DMS114 treated with DMSO at 0.1 percent for 48 hours (cell line): ENCODE results near the gene MTHFD1.
"Not testable (repeated sequence)": the region's sequence is repeated elsewhere in the genome, so short reads cannot be mapped to it uniquely, and the experiment has no call there.

Source experiments
- DNase-seq: peaks from one replicate; lab custom pipeline; 2025; ENCODE audit not compliant: unreplicated experiment; lab: John Stamatoyannopoulos, UW

The MTHFD1 gene

DNA sequence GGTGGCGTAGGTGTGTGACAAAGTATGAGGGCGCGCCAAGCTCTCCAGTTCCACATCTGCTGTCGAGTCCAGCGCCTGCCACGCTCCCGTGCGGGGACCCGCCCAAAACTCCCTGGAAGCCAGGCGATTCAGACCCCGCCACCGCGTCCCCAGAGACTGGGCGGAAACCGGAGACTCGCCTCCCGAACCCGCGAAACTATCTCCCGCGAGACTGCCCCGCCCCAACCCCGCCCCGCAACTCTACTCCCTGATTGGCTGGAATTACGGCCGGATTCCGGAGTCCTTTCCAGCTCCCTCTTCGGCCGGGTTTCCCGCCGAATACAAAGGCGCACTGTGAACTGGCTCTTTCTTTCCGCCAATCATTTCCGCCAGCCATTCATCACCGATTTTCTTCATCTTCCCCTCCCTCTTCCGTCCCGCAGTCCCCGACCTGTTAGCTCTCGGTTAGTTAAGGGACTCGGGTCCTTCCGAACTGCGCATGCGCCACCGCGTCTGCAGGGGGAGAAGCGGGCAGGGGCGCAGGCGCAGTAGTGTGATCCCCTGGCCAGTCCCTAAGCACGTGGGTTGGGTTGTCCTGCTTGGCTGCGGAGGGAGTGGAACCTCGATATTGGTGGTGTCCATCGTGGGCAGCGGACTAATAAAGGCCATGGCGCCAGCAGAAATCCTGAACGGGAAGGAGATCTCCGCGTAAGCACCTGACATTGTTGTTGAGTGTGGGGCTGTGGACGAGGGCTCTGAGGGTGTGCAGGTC is at the start of gene MTHFD1:
Gene MTHFD1, plus strand, starts transcription at position 572 of the 751 bp plus-strand sequence. Its CDS starts 75 bp downstream, at position 647.
- peak; percentile 98 for DNase-seq

DNA sequence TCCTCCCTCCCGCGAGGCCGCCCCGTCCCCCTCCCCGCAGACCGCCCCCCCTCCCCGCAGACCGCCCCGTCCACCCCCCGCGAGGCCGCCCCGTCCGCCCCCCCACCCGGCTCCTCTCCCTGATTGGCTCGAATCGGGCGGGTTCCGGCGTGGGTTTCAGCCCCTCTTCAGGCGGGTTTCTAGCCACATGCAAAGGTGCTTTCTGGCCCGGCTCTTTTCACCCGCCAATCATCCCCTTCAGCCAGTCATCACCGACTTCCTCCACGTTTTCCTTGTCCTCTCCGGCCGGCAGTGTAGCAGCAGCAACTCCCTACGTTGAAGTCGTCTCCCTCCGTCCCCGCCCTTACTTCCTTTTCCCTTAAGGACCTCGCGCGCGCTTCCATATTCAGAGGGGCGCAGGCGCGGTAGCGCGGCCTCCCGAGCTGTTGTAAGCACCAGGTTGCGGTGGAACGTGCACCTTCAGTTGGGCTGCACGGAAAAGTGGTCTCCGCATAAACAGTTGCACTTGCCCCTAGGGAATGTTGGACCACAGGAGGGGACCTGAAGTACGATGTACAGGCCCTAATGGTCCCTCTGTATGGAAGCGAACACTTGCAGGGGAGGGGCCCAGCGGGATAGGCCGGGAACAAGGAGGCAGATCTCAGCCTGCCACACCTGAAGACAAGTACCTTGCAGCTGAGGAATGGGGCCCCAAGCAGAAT is 49.4 kb upstream of the MTHFD1 start:
- peak; percentile 97 for DNase-seq

DNA sequence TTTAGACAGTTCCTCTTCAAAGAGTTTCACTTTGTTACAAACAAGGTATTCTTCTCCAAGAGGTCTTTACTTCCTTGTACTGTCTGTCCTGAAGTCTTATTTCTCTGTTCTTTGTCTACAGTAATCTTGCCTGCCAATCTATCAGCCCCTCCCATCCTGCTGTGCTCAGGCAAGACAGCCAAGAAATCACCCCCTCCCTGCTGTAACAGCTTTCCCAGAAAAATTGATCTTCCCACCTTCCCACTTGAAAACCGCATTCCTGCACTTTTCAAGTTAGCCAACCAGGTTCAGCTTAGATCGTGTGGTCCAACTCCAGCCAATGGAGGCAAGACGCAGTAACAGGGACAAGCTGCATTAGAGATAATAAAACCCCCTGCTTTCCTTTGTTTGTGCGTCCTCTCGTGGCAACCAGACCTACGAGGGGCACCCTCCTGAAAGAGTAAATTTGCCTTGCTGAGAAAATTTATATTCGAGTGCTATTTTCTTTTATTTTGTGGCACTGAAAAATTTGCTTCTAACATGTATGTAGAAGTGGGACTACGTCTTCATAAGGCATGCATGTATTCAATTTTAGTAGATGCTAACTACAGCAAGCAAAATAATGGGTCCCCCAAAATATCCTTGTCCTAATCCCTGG is 47.5 kb upstream of the MTHFD1 start:
- DNase-seq, result no peak

DNA sequence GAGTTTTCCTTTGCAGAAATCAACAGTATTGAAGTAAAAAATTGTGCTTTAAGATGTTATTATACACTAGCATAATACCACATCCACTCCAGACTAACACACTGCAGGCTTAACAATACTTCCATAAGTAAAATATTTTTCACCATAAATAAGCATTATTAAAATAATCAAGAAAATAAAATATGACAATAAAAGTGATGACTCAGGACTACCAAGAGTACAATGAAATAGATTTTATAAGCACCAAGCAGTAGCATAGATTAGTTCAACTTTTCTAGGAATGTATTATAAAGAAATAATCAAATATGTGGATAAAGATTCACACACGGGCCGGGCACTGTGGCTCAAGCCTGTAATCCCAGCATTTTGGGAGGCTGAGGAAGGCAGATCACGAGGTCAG is 40.4 kb upstream of the MTHFD1 start:
- no peak for DNase-seq

DNA sequence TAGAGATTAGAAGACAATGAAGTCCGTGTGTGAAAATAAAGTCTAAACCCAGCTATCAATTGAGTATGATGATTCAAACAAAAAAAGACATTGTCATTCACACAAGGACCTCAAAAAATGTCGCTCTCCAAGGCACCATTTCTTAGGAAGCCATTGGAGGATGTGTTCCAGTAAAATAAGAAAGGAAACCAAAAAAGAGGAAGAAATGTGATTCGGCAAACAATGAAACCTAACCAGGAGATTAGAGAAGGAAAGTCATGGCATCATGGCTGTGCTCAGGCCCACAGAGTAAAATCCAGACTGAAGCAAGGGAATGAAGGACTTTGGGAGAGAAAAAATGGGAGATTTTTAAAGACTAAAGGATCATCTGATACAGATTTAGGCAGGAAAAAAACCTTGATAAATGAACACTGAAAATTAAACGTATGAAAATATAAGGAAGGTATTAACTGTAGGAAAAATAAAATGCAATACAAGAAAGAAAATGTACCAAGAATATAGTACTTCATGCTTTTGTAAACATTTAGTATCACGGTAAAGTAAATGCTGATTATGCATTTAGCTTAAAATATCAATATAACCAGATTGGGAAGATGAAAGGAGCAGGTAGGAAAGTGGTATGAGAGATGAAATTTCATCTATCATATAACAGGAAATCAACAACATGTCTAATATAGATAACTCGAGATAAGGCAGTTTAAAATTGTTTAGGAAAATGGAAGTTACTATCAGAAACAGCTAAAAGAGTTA is 38.2 kb upstream of the MTHFD1 start:
- DNase-seq, result no peak

GRCh38 chr14:64363265-64363846 is 24.8 kb upstream of the MTHFD1 start:
- DNase-seq, result no peak

GRCh38 chr14:64364907-64365306 is 23.2 kb upstream of the MTHFD1 start:
- no peak for DNase-seq

GRCh38 chr14:64365358-64365889 is 22.7 kb upstream of the MTHFD1 start:
- not testable (repeated sequence) for DNase-seq

DNA sequence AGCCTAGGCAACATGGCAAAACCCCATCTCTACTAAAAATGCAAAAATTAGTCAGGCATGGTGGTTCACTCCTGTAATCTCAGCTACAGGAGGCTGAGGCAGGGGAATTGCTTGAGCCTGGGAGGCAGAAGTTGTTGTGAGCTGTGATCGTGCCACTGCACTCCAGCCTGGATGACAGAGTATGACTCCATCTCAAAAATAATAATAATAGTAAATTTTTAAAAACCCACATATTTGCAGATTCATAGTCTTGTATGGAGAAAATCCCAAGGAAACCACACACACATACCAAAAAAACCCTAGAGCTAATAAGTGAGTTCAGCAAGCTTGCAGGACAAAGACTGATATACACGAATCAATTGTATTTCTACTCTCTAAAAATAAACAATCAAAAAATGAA is 19.0 kb upstream of the MTHFD1 start:
- DNase-seq, result no peak

DNA sequence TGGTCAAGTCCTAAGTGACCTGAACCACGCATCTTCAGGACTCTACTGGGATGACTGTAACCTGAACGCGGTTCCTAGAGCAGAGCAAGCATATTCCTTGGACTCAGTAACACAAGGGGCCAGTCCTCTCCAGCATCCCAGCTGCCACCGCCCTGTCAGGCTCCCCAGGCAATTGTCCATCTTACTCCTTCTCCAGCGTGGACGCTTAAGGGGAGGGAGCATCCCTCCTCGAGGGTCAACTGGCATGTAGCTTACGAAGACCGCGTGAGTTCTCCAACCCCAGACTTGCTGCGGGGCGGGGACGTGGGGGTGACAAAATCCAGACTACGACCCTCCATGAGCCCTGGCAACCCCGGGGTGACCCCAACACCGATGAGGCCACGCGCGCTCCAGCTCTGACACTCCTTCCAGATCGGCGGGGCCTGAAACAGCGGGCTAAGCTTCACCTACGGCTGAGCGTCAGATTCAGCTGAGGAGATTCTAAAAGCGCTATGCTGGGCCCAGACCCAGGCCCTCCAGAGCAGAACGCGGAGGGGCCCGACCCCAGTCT is 846 bp upstream of the MTHFD1 start:
- DNase-seq, result no peak

GRCh38 chr14:64388533-64389285 is 556 bp downstream of the MTHFD1 start:
- DNase-seq, result no peak

GRCh38 chr14:64391113-64391725 is 3.1 kb downstream of the MTHFD1 start:
- DNase-seq, result no peak

- DNase-seq, result no peak
Measured at GRCh38 chr14:64391986-64392385, 3.8 kb downstream of the MTHFD1 start.

DNA sequence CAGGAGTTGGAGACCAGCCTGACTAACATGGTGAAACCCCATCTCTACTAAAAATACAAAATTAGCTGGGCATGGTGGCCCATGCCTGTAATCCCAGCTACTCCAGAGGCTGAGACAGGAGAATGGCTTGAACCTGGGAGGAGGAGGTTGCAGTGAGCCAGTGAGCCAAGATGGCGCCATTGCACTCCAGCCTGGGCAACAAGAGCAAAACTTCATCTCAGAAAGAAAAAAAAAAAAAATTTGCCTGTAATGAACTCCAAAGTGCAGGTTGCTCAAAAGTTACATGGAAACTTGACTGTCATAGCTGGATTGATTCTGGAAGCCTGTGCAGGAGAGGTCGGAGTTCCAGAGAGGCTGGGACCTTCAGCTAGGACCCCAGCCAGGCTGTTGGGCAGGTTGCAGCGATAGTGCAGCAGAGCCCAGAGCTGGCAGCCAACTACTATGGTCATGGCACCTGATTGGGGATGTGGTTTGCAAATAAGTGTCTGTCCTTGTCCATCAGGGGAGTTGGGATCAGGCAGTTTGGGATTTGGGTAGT is 5.1 kb downstream of the MTHFD1 start:
- DNase-seq, result not testable (repeated sequence)

- no peak for DNase-seq
Measured at GRCh38 chr14:64394423-64394822, 6.3 kb downstream of the MTHFD1 start.

- DNase-seq, result no peak
Measured at GRCh38 chr14:64394977-64395633, 7.0 kb downstream of the MTHFD1 start.

GRCh38 chr14:64400829-64401459 is 12.8 kb downstream of the MTHFD1 start:
- DNase-seq, result no peak

DNA sequence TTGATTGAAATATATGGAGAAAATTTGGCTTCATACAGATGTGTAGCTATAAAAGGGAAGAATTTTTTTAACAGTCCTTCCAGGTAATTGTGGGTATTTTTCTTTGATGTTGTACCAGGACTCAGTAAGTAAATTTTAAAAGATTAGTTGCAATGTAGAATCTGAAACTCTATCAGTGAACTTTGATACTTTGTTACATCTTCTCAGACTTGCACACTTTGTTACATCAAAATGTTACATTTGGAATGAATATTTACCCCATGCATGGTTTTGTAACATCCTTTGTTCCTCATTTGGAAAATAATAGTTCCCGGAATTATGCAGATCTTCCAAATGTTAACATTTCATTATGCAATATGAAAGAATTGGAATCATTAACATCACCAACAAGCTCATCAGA is 13.8 kb downstream of the MTHFD1 start:
- no peak for DNase-seq
